Measurements from ENCODE around the gene SFXN3. TPM values are rescaled to one million over a fixed set of nuclear protein-coding genes. Genes with fewer than 3 reads are reported as not detected.

SFXN3 gene
- total RNA-seq, 4 donors from 2014 or later, result 55.5 to 127 (median 79.6) TPM

DNA sequence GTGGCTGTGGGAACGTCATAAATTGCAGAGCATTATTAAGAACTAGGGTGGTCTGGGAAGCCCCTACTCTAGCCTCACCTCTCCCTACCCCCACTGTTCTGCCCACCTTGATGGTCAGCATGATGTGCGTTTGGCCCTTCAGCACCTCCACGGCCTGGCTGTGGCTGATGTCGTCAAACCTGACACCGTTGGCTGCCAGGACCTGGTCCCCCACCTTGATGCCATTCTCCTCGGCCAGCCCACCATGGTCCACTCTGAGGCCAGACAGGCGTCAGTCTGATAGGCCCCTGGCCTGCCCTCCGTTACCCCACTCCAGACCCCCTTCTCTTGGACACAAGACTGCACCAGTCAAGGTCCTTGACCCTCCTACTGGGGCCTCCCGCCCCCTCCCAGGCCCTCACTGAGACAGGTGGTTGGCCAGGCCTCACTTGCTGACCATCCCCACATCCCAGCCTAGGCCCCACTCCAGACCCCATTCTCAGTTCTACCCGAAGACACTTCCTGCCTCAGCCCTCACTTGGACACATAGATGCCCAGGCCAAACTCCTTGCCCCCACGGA lies 9.3 kb upstream of the SFXN3 start:
- intact Hi-C loops (cut with DNase I; ENCODE audit: low total_unique reads), result no loop called here
- TF ChIP-seq, protein P1, sequence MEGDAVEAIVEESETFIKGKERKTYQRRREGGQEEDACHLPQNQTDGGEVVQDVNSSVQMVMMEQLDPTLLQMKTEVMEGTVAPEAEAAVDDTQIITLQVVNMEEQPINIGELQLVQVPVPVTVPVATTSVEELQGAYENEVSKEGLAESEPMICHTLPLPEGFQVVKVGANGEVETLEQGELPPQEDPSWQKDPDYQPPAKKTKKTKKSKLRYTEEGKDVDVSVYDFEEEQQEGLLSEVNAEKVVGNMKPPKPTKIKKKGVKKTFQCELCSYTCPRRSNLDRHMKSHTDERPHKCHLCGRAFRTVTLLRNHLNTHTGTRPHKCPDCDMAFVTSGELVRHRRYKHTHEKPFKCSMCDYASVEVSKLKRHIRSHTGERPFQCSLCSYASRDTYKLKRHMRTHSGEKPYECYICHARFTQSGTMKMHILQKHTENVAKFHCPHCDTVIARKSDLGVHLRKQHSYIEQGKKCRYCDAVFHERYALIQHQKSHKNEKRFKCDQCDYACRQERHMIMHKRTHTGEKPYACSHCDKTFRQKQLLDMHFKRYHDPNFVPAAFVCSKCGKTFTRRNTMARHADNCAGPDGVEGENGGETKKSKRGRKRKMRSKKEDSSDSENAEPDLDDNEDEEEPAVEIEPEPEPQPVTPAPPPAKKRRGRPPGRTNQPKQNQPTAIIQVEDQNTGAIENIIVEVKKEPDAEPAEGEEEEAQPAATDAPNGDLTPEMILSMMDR (IDR thresholded peaks at IDR 0.05), result no peak
- no peak for TF ChIP-seq POLR2A (IDR thresholded peaks at IDR 0.05)
- H3K4me3 ChIP-seq (ENCODE audit: low read depth, poor library complexity, severe bottlenecking), result no peak overlapping the region
- DNase-seq (ENCODE audit: low spot score in 2 of 2), result no peak
- 88 to 95% methylated on average over 11 of the region's 11 CpGs for WGBS, 2 donors

DNA sequence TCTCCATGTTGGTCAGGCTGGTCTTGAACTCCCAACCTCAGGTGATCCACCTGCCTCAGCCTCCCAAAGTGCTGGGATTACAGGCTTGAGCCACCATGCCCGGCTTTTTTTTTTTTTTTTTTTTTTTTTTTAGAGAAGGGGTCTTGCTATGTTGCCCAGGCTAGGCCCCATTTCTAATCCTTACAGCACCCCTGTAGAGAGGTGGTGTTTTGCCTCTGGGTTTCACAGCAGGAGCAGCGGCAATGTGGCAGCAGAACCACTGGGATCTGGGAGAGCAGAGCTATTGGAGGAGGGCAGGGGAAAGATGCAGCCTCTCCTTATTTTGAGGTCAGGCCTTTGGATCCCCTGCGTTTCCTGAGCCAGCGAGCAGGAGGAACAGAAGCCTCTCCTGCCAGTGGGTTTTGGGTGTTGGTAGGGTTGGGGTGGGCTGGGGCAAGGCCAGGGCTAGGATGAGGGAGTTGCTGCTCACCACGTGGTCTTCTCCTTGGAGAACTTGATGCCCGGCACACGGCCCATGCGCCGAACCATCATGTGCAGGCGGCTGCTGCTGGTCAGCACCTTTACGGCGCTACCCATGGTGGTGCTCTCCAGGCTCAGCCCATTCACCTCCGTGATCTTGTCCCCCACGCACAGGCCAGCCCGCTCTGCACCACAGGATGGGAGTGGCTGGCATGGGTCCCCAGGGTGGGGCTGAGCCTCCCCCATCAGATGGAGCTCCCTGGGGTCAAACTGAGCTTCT lies 7.9 kb upstream of the SFXN3 start:
- no peak for TF ChIP-seq POLR2A (IDR thresholded peaks at IDR 0.05)
- TF ChIP-seq, protein P1 (IDR thresholded peaks at IDR 0.05), result no peak
- intact Hi-C loops (cut with DNase I; ENCODE audit: low total_unique reads), result no loop called here
- H3K4me3 ChIP-seq (ENCODE audit: low read depth, poor library complexity, severe bottlenecking), result no peak overlapping the region
- DNase-seq (ENCODE audit: low spot score in 2 of 2), result no peak
- 91 to 94% methylated on average over 14 to 15 of the region's 15 CpGs for whole genome bisulfite sequencing, 2 donors

DNA sequence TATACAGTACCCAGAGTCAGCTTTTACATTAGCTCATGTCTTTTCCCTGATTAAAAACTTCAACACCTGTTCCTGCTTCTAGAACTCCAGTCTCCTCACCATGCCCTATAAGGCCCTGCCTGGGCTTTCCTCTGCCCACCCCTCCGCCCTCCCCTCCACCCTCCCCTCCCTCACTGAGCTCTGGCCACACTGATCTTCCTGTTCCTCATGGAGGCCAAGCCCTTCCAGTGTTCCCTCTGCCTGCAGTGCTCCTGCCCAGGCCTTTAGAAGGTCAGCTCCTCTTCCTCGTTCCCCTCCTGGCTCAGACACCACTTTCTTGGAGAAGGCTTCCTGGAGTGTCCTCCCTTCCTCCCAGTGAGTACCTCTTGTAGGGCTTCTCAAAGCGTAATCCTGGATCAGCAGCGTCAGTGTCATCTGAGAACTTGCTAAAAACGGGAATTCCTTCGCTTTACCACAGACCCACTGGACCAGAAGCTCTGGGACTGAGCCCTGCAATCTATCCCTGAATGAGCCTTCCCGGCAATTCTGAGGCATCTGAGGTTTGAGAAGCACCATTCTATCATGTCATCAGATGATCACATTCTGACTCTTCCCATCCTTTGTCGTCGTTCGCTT lies 3.8 kb upstream of the SFXN3 start:
- WGBS, 2 donors, result 82 to 86% methylated on average over 10 of the region's 10 CpGs
- intact Hi-C loops (cut with DNase I; ENCODE audit: low total_unique reads), result no loop called here
- TF ChIP-seq POLR2A (IDR thresholded peaks at IDR 0.05), result no peak
- TF ChIP-seq, protein P1 (IDR thresholded peaks at IDR 0.05), result no peak
- no peak overlapping the region for H3K4me3 ChIP-seq (ENCODE audit: low read depth, poor library complexity, severe bottlenecking)
- no peak for DNase-seq (ENCODE audit: low spot score in 2 of 2)

DNA sequence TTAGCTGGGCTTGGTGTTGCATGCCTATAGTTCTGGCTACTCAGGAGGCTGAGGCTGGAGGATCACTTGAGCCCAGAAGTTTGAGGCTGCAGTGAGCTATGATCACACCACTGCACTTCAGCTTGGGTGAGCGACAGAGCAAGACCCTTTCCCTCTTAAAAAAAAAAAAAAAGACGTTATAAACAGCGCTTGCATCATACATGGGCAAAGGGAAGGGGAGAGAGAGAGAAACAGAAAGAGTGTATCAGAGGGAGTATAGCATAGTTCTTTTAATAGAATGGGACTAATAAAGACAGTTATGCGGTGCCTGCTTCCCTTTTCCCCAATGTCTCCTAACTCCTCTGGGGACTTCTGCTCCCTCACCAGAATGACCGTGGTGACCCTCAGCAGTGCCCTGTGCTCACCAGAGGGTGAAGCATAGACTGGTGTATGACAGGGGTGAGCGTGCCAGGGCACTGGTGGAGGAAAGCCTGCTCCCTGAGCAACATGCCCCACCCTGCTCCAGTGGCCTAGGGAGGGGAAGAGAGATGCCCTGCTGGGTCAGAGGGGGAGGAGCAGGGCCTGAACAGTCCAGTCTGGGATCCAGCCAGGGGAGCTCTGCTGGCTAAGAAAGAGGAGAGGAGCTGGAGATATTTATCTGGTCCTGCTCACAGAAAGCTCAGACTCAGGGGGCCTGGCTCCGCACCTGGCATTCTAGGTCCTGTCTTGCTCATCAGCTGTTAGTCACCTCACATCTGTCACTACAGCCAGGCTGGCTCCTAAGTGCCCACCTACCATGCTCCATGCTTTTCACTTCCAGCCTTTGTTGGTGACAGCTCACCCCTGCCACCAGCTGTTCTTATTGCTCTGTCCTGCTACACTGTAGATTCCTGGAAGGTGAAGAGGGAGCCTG lies 2.3 kb upstream of the SFXN3 start:
- no peak overlapping the region for H3K4me3 ChIP-seq (ENCODE audit: low read depth, poor library complexity, severe bottlenecking)
- 71 to 73% methylated on average over 7 of the region's 7 CpGs for WGBS, 2 donors

More for the DNA sequence above, 2.3 kb upstream of the SFXN3 start:
- TF ChIP-seq POLR2A (IDR thresholded peaks at IDR 0.05), result no peak
- TF ChIP-seq, protein P1 (IDR thresholded peaks at IDR 0.05), result no peak
- intact Hi-C loops (cut with DNase I; ENCODE audit: low total_unique reads), result no loop called here
- DNase-seq (ENCODE audit: low spot score in 2 of 2), result no peak

Measured in lower leg skin (tissue), 4 donors.